Measurements from ENCODE around the gene TIGD7. TPM values are rescaled to one million over a fixed set of nuclear protein-coding genes. Genes with fewer than 3 reads are reported as not detected.

The TIGD7 gene
- total RNA-seq = 2.5 and 3.6 TPM in 2 replicates

- Mint-ChIP-seq H3K36me3 (ENCODE audit: low read depth) (peaks cover 80% of the 10 kb centered on the region), H3K27ac (peak within 1 kb of the TSS; percentile 78), H3K9me3 (peaks cover 64% of the 10 kb centered on the region), H3K27me3 (ENCODE audit: low read depth) (no peaks in the 10 kb centered on the region), H3K4me3 (ENCODE audit: low read depth) (peak within 1 kb of the TSS; percentile 77), H3K4me1 (ENCODE audit: low read depth) (peaks cover 8% of the 10 kb centered on the region)
- peak; percentile 83 for DNase-seq (ENCODE audit: low spot score)
- intact Hi-C loops (cut with micrococcal nuclease) = loop anchor here (1.0 to 2.0 kb wide), 4 partner anchors 23 to 153 kb away; partner anchors contain the start of genes ZNF174, ZNF263 and ZSCAN32
Measured at GRCh38 chr16:3305109-3306068, at the start of gene TIGD7, which contains the start of gene ZNF75A. TIGD7 (minus strand) TSS chr16:3305430; CDS start chr16:3300614, 4,816 bp downstream. ZNF75A (plus strand) TSS chr16:3305497; CDS start chr16:3308429, 2,932 bp downstream.

GRCh38 chr16:3349175-3349574, 43.9 kb upstream of the TIGD7 start:
- Mint-ChIP-seq H3K27ac (no peak overlapping the region), H3K4me1 (ENCODE audit: low read depth) (no peaks in the 10 kb centered on the region), H3K4me3 (ENCODE audit: low read depth) (no peak overlapping the region), H3K36me3 (ENCODE audit: low read depth) (no peaks in the 10 kb centered on the region), H3K9me3 (peaks cover 20% of the 10 kb centered on the region), H3K27me3 (ENCODE audit: low read depth) (no peaks in the 10 kb centered on the region)
- DNase-seq (ENCODE audit: low spot score) = no peak
- intact Hi-C loops (cut with micrococcal nuclease) = no loop called here

- H3K9me3 Mint-ChIP-seq = peaks cover 18% of the 10 kb centered on the region
- intact Hi-C loops (cut with micrococcal nuclease) = no loop called here
- no peaks in the 10 kb centered on the region for H3K4me1 Mint-ChIP-seq (ENCODE audit: low read depth)
Measured at GRCh38 chr16:3348547-3349167, 43.4 kb upstream of the TIGD7 start.

GRCh38 chr16:3347586-3347985, 42.4 kb upstream of the TIGD7 start:
- H3K4me1 Mint-ChIP-seq (ENCODE audit: low read depth) = no peaks in the 10 kb centered on the region
- peaks cover 22% of the 10 kb centered on the region for H3K9me3 Mint-ChIP-seq
- DNase-seq (ENCODE audit: low spot score) = no peak
- no peaks in the 10 kb centered on the region for H3K27me3 Mint-ChIP-seq (ENCODE audit: low read depth)
- no peaks in the 10 kb centered on the region for H3K36me3 Mint-ChIP-seq (ENCODE audit: low read depth)
- H3K27ac Mint-ChIP-seq = no peak overlapping the region
- intact Hi-C loops (cut with micrococcal nuclease) = no loop called here
- no peak overlapping the region for H3K4me3 Mint-ChIP-seq (ENCODE audit: low read depth)

More at GRCh38 chr16:3348547-3349167, 43.4 kb upstream of the TIGD7 start:
- H3K27me3 Mint-ChIP-seq (ENCODE audit: low read depth) = no peaks in the 10 kb centered on the region
- no peak overlapping the region for H3K27ac Mint-ChIP-seq
- H3K36me3 Mint-ChIP-seq (ENCODE audit: low read depth) = no peaks in the 10 kb centered on the region
- H3K4me3 Mint-ChIP-seq (ENCODE audit: low read depth) = no peak overlapping the region
- DNase-seq (ENCODE audit: low spot score) = no peak

- peaks cover 23% of the 10 kb centered on the region for H3K9me3 Mint-ChIP-seq
- no peaks in the 10 kb centered on the region for H3K4me1 Mint-ChIP-seq (ENCODE audit: low read depth)
- intact Hi-C loops (cut with micrococcal nuclease) = no loop called here
- H3K4me3 Mint-ChIP-seq (ENCODE audit: low read depth) = no peak overlapping the region
- H3K27ac Mint-ChIP-seq = no peak overlapping the region
- no peaks in the 10 kb centered on the region for H3K36me3 Mint-ChIP-seq (ENCODE audit: low read depth)
- DNase-seq (ENCODE audit: low spot score) = no peak
- no peaks in the 10 kb centered on the region for H3K27me3 Mint-ChIP-seq (ENCODE audit: low read depth)
Measured at GRCh38 chr16:3346041-3346440, 40.8 kb upstream of the TIGD7 start.

GRCh38 chr16:3328643-3329042, 23.4 kb upstream of the TIGD7 start:
- H3K4me3 Mint-ChIP-seq (ENCODE audit: low read depth) = no peak overlapping the region
- H3K9me3 Mint-ChIP-seq = peaks cover 36% of the 10 kb centered on the region
- no peaks in the 10 kb centered on the region for H3K27me3 Mint-ChIP-seq (ENCODE audit: low read depth)
- no peaks in the 10 kb centered on the region for H3K36me3 Mint-ChIP-seq (ENCODE audit: low read depth)
- no peaks in the 10 kb centered on the region for H3K4me1 Mint-ChIP-seq (ENCODE audit: low read depth)
- no peak overlapping the region for H3K27ac Mint-ChIP-seq
- no peak for DNase-seq (ENCODE audit: low spot score)
- intact Hi-C loops (cut with micrococcal nuclease) = no loop called here

- DNase-seq (ENCODE audit: low spot score) = no peak
- Mint-ChIP-seq H3K27me3 (ENCODE audit: low read depth) (no peaks in the 10 kb centered on the region), H3K4me1 (ENCODE audit: low read depth) (no peaks in the 10 kb centered on the region), H3K4me3 (ENCODE audit: low read depth) (no peak overlapping the region), H3K36me3 (ENCODE audit: low read depth) (no peaks in the 10 kb centered on the region), H3K9me3 (peaks cover 38% of the 10 kb centered on the region), H3K27ac (no peak overlapping the region)
- intact Hi-C loops (cut with micrococcal nuclease) = no loop called here
Measured at GRCh38 chr16:3328104-3328503, 22.9 kb upstream of the TIGD7 start.

GRCh38 chr16:3327514-3327913, 22.3 kb upstream of the TIGD7 start:
- H3K4me1 Mint-ChIP-seq (ENCODE audit: low read depth) = no peaks in the 10 kb centered on the region
- H3K9me3 Mint-ChIP-seq = peaks cover 39% of the 10 kb centered on the region
- H3K27ac Mint-ChIP-seq = no peak overlapping the region
- no peak for DNase-seq (ENCODE audit: low spot score)
- intact Hi-C loops (cut with micrococcal nuclease) = no loop called here
- no peaks in the 10 kb centered on the region for H3K27me3 Mint-ChIP-seq (ENCODE audit: low read depth)
- no peaks in the 10 kb centered on the region for H3K36me3 Mint-ChIP-seq (ENCODE audit: low read depth)
- H3K4me3 Mint-ChIP-seq (ENCODE audit: low read depth) = no peak overlapping the region

GRCh38 chr16:3321816-3322215, 16.6 kb upstream of the TIGD7 start:
- Mint-ChIP-seq H3K36me3 (ENCODE audit: low read depth) (peaks cover 34% of the 10 kb centered on the region), H3K9me3 (peaks cover 67% of the 10 kb centered on the region), H3K27ac (no peak overlapping the region), H3K27me3 (ENCODE audit: low read depth) (no peaks in the 10 kb centered on the region), H3K4me1 (ENCODE audit: low read depth) (no peaks in the 10 kb centered on the region), H3K4me3 (ENCODE audit: low read depth) (no peak overlapping the region)
- intact Hi-C loops (cut with micrococcal nuclease) = no loop called here
- DNase-seq (ENCODE audit: low spot score) = no peak

- Mint-ChIP-seq H3K9me3 (peaks cover 88% of the 10 kb centered on the region), H3K36me3 (ENCODE audit: low read depth) (peaks cover 78% of the 10 kb centered on the region), H3K27me3 (ENCODE audit: low read depth) (no peaks in the 10 kb centered on the region), H3K4me3 (ENCODE audit: low read depth) (no peak overlapping the region), H3K27ac (no peak overlapping the region), H3K4me1 (ENCODE audit: low read depth) (no peaks in the 10 kb centered on the region)
- no peak for DNase-seq (ENCODE audit: low spot score)
- intact Hi-C loops (cut with micrococcal nuclease) = no loop called here
Measured at GRCh38 chr16:3317315-3317999, 12.2 kb upstream of the TIGD7 start.

GRCh38 chr16:3311496-3311895, 6.3 kb upstream of the TIGD7 start:
- intact Hi-C loops (cut with micrococcal nuclease) = no loop called here
- peaks cover 100% of the 10 kb centered on the region for H3K36me3 Mint-ChIP-seq (ENCODE audit: low read depth)
- no peak overlapping the region for H3K4me3 Mint-ChIP-seq (ENCODE audit: low read depth)
- H3K27me3 Mint-ChIP-seq (ENCODE audit: low read depth) = no peaks in the 10 kb centered on the region
- H3K9me3 Mint-ChIP-seq = peaks cover 84% of the 10 kb centered on the region
- no peak for DNase-seq (ENCODE audit: low spot score)
- H3K27ac Mint-ChIP-seq = no peak overlapping the region
- H3K4me1 Mint-ChIP-seq (ENCODE audit: low read depth) = no peaks in the 10 kb centered on the region

- DNase-seq (ENCODE audit: low spot score) = no peak
- Mint-ChIP-seq H3K27me3 (ENCODE audit: low read depth) (no peaks in the 10 kb centered on the region), H3K36me3 (ENCODE audit: low read depth) (peaks cover 80% of the 10 kb centered on the region), H3K4me3 (ENCODE audit: low read depth) (peak overlapping the region; percentile 77), H3K9me3 (peaks cover 64% of the 10 kb centered on the region), H3K4me1 (ENCODE audit: low read depth) (peaks cover 8% of the 10 kb centered on the region), H3K27ac (peak overlapping the region; percentile 78)
- intact Hi-C loops (cut with micrococcal nuclease) = no loop called here
Measured at GRCh38 chr16:3306078-3306477, 848 bp upstream of the TIGD7 start.
